ENCODE data around the gene IGF1R. TPM values are rescaled to one million over a fixed set of nuclear protein-coding genes. Genes with fewer than 3 reads are reported as not detected.

IGF1R gene
- total RNA-seq, 1 donor from 2014 or later: 97.7 TPM

DNA sequence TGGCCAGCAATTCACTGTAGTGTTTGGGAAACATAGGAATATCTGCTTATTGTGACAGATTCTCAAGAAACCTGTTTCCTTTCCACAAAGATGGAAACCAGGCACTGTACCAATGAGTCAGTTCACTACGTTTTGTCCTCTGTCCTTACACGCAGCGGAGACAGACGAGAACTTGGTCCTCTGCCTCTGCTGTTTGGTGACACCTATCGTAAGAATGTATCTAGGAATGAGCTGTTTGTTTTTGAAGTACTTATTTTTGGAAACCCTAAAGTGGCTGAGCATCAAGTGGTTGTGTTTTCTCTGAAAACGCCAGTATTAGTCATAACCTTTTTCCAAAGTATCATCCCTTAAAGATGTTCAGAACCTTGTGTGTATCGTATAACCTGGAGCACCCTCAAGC, 266.3 kb downstream of the IGF1R start:
- DNase-seq (ENCODE audit: extremely low spot score in 2 of 2): no peak
- H3K36me3 ChIP-seq: peaks cover 0 to 73% of the 10 kb centered on the region in 2 donors
- peaks cover 17% of the 10 kb centered on the region for H3K4me1 ChIP-seq
- H3K27me3 ChIP-seq: no peaks in the 10 kb centered on the region
- no peaks in the 10 kb centered on the region for H3K9me3 ChIP-seq
- TF ChIP-seq POLR2AphosphoS5 (IDR thresholded peaks at IDR 0.05; ENCODE audit: insufficient read depth in 1 of 2, low read depth in 1 of 2): peak in 1 of 2 donors; percentile 62
- TF ChIP-seq, protein P1, sequence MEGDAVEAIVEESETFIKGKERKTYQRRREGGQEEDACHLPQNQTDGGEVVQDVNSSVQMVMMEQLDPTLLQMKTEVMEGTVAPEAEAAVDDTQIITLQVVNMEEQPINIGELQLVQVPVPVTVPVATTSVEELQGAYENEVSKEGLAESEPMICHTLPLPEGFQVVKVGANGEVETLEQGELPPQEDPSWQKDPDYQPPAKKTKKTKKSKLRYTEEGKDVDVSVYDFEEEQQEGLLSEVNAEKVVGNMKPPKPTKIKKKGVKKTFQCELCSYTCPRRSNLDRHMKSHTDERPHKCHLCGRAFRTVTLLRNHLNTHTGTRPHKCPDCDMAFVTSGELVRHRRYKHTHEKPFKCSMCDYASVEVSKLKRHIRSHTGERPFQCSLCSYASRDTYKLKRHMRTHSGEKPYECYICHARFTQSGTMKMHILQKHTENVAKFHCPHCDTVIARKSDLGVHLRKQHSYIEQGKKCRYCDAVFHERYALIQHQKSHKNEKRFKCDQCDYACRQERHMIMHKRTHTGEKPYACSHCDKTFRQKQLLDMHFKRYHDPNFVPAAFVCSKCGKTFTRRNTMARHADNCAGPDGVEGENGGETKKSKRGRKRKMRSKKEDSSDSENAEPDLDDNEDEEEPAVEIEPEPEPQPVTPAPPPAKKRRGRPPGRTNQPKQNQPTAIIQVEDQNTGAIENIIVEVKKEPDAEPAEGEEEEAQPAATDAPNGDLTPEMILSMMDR (IDR thresholded peaks at IDR 0.05): no peak
- no peak overlapping the region for H3K4me3 ChIP-seq
- intact Hi-C loops (cut with DNase I): no loop called here
- peak overlapping the region; percentile 21 for H3K27ac ChIP-seq

DNA sequence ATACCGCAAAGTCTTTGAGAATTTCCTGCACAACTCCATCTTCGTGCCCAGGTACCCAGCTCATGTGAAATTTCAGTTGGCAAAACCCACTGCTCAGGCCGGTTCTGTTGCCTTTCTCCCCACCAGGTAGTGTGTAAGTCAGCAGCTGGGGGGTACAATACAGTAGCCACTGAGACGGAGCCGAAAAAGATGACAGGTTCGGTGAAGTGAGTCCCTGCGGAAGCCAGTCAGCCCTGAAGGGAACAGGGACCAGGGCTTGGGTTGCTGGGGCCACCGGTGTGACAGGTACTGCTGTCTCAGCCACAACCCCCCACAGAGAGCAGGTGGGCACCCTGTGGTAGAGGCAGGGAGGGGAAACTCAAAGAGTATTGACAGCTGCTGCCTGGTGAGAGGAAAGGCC, 268.5 kb downstream of the IGF1R start:
- no peak overlapping the region for H3K27ac ChIP-seq
- no peaks in the 10 kb centered on the region for H3K9me3 ChIP-seq
- intact Hi-C loops (cut with DNase I): no loop called here
- no peaks in the 10 kb centered on the region for H3K27me3 ChIP-seq
- DNase-seq (ENCODE audit: extremely low spot score in 2 of 2): no peak
- TF ChIP-seq POLR2A (IDR thresholded peaks at IDR 0.05) (no peak), POLR2AphosphoS5 (IDR thresholded peaks at IDR 0.05; ENCODE audit: insufficient read depth in 1 of 2, low read depth in 1 of 2) (no peak)
- TF ChIP-seq, protein P1 (IDR thresholded peaks at IDR 0.05): no peak
- H3K4me3 ChIP-seq: no peak overlapping the region
- H3K4me1 ChIP-seq: peaks cover 23% of the 10 kb centered on the region
- H3K36me3 ChIP-seq: peaks cover 0 to 53% of the 10 kb centered on the region in 2 donors

DNA sequence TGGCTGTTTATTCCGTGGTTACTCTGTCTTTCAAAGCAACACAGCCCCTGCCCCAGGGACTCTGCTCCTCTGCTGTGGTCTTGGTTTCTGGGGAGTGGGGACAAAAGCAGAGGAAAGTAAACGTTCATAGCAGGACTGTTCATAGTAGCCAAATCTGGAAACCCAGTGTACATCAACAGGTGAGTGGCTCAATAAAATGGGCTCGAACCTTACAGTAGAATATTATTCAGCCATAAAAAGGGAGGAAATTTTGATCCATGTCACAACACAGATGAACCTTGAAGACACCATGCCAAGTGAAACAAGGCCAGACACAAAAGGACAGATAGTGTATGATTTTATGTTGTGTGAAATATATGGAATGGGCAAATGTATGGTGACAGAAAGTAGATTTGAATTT, 269.1 kb downstream of the IGF1R start:
- H3K36me3 ChIP-seq: peaks cover 0 to 54% of the 10 kb centered on the region in 2 donors
- no peak overlapping the region for H3K27ac ChIP-seq
- no peaks in the 10 kb centered on the region for H3K9me3 ChIP-seq
- intact Hi-C loops (cut with DNase I): no loop called here
- no peak for TF ChIP-seq POLR2A (IDR thresholded peaks at IDR 0.05)
- no peak for TF ChIP-seq POLR2AphosphoS5 (IDR thresholded peaks at IDR 0.05; ENCODE audit: insufficient read depth in 1 of 2, low read depth in 1 of 2)
- TF ChIP-seq, protein P1 (IDR thresholded peaks at IDR 0.05): no peak
- no peaks in the 10 kb centered on the region for H3K27me3 ChIP-seq
- no peak overlapping the region for H3K4me3 ChIP-seq
- DNase-seq (ENCODE audit: extremely low spot score in 2 of 2): no peak
- H3K4me1 ChIP-seq: peaks cover 23% of the 10 kb centered on the region

DNA sequence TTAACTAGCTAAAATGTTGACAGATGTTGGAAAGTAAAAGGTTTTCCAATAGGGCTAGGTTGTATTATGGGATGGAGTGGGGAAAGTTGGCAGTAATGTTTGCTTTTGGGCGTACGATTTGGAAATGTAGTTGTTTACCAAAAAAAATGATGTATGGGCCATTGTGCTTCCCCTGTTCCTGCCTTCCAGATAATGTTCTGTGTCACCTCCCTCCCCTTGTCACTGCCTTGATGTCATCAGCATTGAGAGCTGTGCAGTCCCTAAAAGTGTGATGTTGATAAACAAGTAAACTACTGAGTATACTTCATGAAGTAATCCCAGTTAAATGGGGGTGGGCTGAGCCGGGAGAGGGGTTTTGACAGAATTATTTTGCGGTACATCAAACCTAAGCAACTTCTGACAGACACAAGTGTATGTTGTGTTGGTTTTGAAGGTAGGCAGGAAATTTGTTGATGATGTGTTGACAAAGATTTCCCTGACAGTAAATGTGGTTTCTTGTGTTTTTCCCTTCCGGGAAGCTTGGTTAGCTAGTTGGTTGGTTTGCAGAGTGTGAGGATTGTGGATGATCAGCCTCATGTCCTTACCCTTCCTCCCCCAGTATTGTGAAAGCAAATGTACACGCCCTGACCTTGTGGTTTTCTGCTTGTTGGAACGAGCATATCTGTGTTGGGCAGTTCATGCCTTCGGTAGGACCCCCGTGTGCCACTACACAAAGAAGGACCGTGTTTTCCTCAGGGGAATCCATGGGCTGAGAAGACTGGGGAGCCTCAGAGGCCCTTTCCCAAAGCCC, 271.9 kb downstream of the IGF1R start:
- Histone ChIP-seq H3K27me3 (no peaks in the 10 kb centered on the region), H3K27ac (no peak overlapping the region), H3K9me3 (no peaks in the 10 kb centered on the region), H3K36me3 (peaks cover 0 to 65% of the 10 kb centered on the region in 2 donors), H3K4me3 (no peak overlapping the region), H3K4me1 (peaks cover 27% of the 10 kb centered on the region)
- TF ChIP-seq, protein P1 (IDR thresholded peaks at IDR 0.05): no peak
- no peak for TF ChIP-seq POLR2AphosphoS5 (IDR thresholded peaks at IDR 0.05; ENCODE audit: insufficient read depth in 1 of 2, low read depth in 1 of 2)
- TF ChIP-seq POLR2A (IDR thresholded peaks at IDR 0.05): no peak
- intact Hi-C loops (cut with DNase I): no loop called here
- no peak for DNase-seq (ENCODE audit: extremely low spot score in 2 of 2)

DNA sequence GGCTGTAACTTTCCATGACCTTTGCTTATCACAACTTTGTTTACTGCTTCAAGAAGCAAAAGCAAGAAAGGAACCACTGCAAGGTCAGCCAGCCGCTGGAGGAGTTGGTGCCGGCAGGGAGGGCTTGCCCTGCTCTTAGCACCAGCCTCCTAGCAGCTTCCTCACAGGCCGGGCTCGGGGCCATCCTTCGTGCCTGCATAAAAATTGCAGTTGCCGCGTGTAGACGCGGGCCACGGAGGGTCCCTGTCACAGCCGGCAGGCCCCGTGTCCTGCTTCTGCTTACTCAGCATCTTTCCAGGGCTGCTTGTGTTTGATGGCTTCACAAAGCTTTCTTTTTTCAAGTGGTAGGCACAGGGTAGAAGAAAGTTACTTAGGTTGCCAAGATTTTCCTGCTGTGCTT, 274.8 kb downstream of the IGF1R start:
- H3K27me3 ChIP-seq: no peaks in the 10 kb centered on the region
- TF ChIP-seq POLR2A (IDR thresholded peaks at IDR 0.05): no peak
- no peak overlapping the region for H3K27ac ChIP-seq
- H3K4me3 ChIP-seq: no peak overlapping the region
- H3K36me3 ChIP-seq: peaks cover 0 to 38% of the 10 kb centered on the region in 2 donors
- intact Hi-C loops (cut with DNase I): no loop called here
- peaks cover 40% of the 10 kb centered on the region for H3K4me1 ChIP-seq
- H3K9me3 ChIP-seq: no peaks in the 10 kb centered on the region
- no peak for DNase-seq (ENCODE audit: extremely low spot score in 2 of 2)
